CD14-positive monocyte (primary cell): ENCODE measurements around the gene PTPRD. TPM values are rescaled to one million over a fixed set of nuclear protein-coding genes. Genes with fewer than 3 reads are reported as not detected.

Experiments used
- DNase-seq, 3 donors: peaks; one replicate each; pipeline ENCODE4 v3.0.0-alpha.2; 2011 to 2022
- H2AFZ ChIP-seq: 2 replicates; pipeline ENCODE4 v1.6.0; 2012; ENCODE audit warnings: mild to moderate bottlenecking, low read depth, low read length, inconsistent platforms; ENCODE audit not compliant: insufficient read depth, poor library complexity, severe bottlenecking
- H3K27ac ChIP-seq, 2 donors: 1 replicate in 1 of 2; 2 replicates in 1 of 2; pipeline ENCODE4 v1.5.1; 2012 to 2013; ENCODE audit warnings: low read length in 2 of 2, control low read depth in 1 of 2, inconsistent platforms in 1 of 2, low read depth in 1 of 2, mild to moderate bottlenecking in 1 of 2
- H3K27me3 ChIP-seq, 2 donors: one replicate each; pipeline versions ENCODE4 v1.6.0 to v1.6.1; 2011 to 2013; ENCODE audit warnings: low read length in 2 of 2; ENCODE audit not compliant: control insufficient read depth in 2 of 2, insufficient read depth in 2 of 2
- H3K36me3 ChIP-seq, 2 donors: replicated peaks in 1 of 2; 1 replicate in 1 of 2; 2 replicates in 1 of 2; pipeline versions ENCODE4 v1.5.1 to v1.6.1; 2012 to 2013; ENCODE audit warnings: low read length in 2 of 2, control low read depth in 1 of 2, inconsistent platforms in 1 of 2, mild to moderate bottlenecking in 1 of 2; ENCODE audit not compliant: insufficient read depth in 2 of 2, control insufficient read depth in 1 of 2
- H3K4me1 ChIP-seq, 2 donors: 1 replicate in 1 of 2; 2 replicates in 1 of 2; pipeline versions ENCODE4 v1.5.1 to v1.6.1; 2012 to 2013; ENCODE audit warnings: low read length in 2 of 2, control low read depth in 1 of 2, inconsistent platforms in 1 of 2, mild to moderate bottlenecking in 1 of 2, moderate library complexity in 1 of 2; ENCODE audit not compliant: insufficient read depth in 2 of 2, control insufficient read depth in 1 of 2
- H3K4me2 ChIP-seq: replicated peaks from 2 replicates; pipeline ENCODE3; 2012; ENCODE audit warnings: low read length, moderate library complexity, mild to moderate bottlenecking; ENCODE audit not compliant: poor library complexity, severe bottlenecking; ENCODE audit errors: extremely low read depth
- H3K4me3 ChIP-seq, 3 experiments: fragments of 200-600 bp in 1 of 3; sonication (generic) in 1 of 3; replicated peaks in 1 of 3; 1 replicate in 2 of 3; 2 replicates in 1 of 3; pipeline ENCODE4 v1.5.1; 2011 to 2013; ENCODE audit warnings: low read length in 3 of 3, mild to moderate bottlenecking in 3 of 3, control low read depth in 2 of 3, low read depth in 2 of 3, inconsistent platforms in 1 of 3, moderate library complexity in 1 of 3
- H3K79me2 ChIP-seq: 2 replicates; pipeline ENCODE4 v1.6.0; 2012; ENCODE audit warnings: mild to moderate bottlenecking, control low read depth, inconsistent platforms, low read length, moderate library complexity; ENCODE audit not compliant: insufficient read depth
- H3K9ac ChIP-seq: 2 replicates; pipeline ENCODE4 v1.6.0; 2017; ENCODE audit warnings: low read length, mild to moderate bottlenecking; ENCODE audit not compliant: insufficient read depth, poor library complexity, severe bottlenecking
- H3K9me3 ChIP-seq, 2 donors: replicated peaks in 1 of 2; 1 replicate in 1 of 2; 2 replicates in 1 of 2; pipeline versions ENCODE4 v1.5.1 to v1.6.1; 2012 to 2013; ENCODE audit warnings: low read length in 2 of 2, control low read depth in 1 of 2; ENCODE audit not compliant: control insufficient read depth in 1 of 2, insufficient read depth in 1 of 2
- H4K20me1 ChIP-seq: 2 replicates; pipeline ENCODE4 v1.6.0; 2012; ENCODE audit warnings: mild to moderate bottlenecking, low read length, control low read depth, moderate library complexity; ENCODE audit not compliant: insufficient read depth
- H3K27ac Mint-ChIP-seq, 7 donors: one replicate each; pipeline ENCODE4 v1.8.0; 2020; ENCODE audit warnings: mild to moderate bottlenecking in 7 of 7, mixed read lengths in 7 of 7, moderate library complexity in 6 of 7, inconsistent platforms in 2 of 7
- H3K27me3 Mint-ChIP-seq, 3 donors: one replicate each; pipeline ENCODE4 v1.8.0; 2021 to 2022; ENCODE audit warnings: low read depth in 3 of 3, mild to moderate bottlenecking in 3 of 3, mixed read lengths in 3 of 3, moderate library complexity in 3 of 3, inconsistent platforms in 1 of 3
- H3K36me3 Mint-ChIP-seq, 2 donors: one replicate each; pipeline ENCODE4 v1.8.0; 2020; ENCODE audit warnings: mixed read lengths in 2 of 2, inconsistent platforms in 1 of 2, mild to moderate bottlenecking in 1 of 2
- H3K4me1 Mint-ChIP-seq: one replicate; pipeline ENCODE4 v1.8.0; 2020; ENCODE audit warnings: mild to moderate bottlenecking, mixed read lengths
- H3K4me3 Mint-ChIP-seq, 2 donors: one replicate each; pipeline ENCODE4 v1.8.0; 2020; ENCODE audit warnings: mild to moderate bottlenecking in 2 of 2, mixed read lengths in 2 of 2, moderate library complexity in 1 of 2
- H3K9me3 Mint-ChIP-seq, 7 donors: one replicate each; pipeline ENCODE4 v1.8.0; 2020 to 2022; ENCODE audit warnings: mixed read lengths in 7 of 7, mild to moderate bottlenecking in 6 of 7, moderate library complexity in 6 of 7, inconsistent platforms in 2 of 7
- CTCF ChIP-seq: fragments of 200-600 bp; IDR thresholded peaks from one replicate; pipeline ENCODE4 v1.8.0; 2022; ENCODE audit warnings: antibody characterized with exemption, mild to moderate bottlenecking
- WGBS: methylation state at CpG from one replicate; pipeline ENCODE4 v1.1.5; 2013; ENCODE audit warnings: missing lambda C conversion rate; ENCODE audit not compliant: insufficient coverage; 5-methylcytosine and 5-hydroxymethylcytosine counted together
- intact Hi-C, 2 donors: fragments of 100-400 bp; cut with micrococcal nuclease; formaldehyde crosslinking; loops; one replicate each; pipeline versions ENCODE4 v1.15.0 to v1.15.1; 2023
- polyA plus RNA-seq, 3 donors: library from polyadenylated mRNA; depleted of rRNA in 1 of 3; unstranded in 2 of 3; stranded (reverse) in 1 of 3; fragments of 300-500 nt in 2 of 3; fragments of >200 nt in 1 of 3; fragmentation: Illumina TruSeq in 2 of 3; gene quantifications; 1 replicate in 2 of 3; 2 replicates in 1 of 3; pipeline ENCODE4 v1.2.3, GENCODE V29; 2012 to 2021

PTPRD gene
- polyA plus RNA-seq, 3 donors, result not detected

GRCh38 chr9:10208691-10209069, 404.1 kb downstream of the PTPRD start:
- H4K20me1 ChIP-seq, result no peaks in the 10 kb centered on the region
- no peak overlapping the region for H3K4me3 ChIP-seq
- H3K36me3 ChIP-seq, result no peaks in the 10 kb centered on the region
- peak overlapping the region in 1 of 2 donors; percentile 81 for H3K4me3 Mint-ChIP-seq
- no peak for TF ChIP-seq CTCF
- H3K79me2 ChIP-seq, result no peaks in the 10 kb centered on the region
- no peaks in the 10 kb centered on the region for H3K9me3 ChIP-seq
- intact Hi-C loops, result loop anchor here in 1 of 2 donors (10.0 kb wide), 1 partner anchor 64 kb away; no protein-coding TSS in a partner anchor
- no peaks in the 10 kb centered on the region for H3K36me3 Mint-ChIP-seq
- no peak overlapping the region for H2AFZ ChIP-seq
- H3K27ac Mint-ChIP-seq, result no peak overlapping the region
- no peaks in the 10 kb centered on the region for H3K27me3 ChIP-seq
- H3K9me3 Mint-ChIP-seq, result peaks cover 0 to 2% (median 0%) of the 10 kb centered on the region in 7 donors
- no peaks in the 10 kb centered on the region for H3K4me1 Mint-ChIP-seq
- no peak overlapping the region for H3K9ac ChIP-seq
- no peaks in the 10 kb centered on the region for H3K4me1 ChIP-seq
- H3K4me2 ChIP-seq, result no peak overlapping the region
- no peak for DNase-seq
- H3K27ac ChIP-seq, result no peak overlapping the region
- peaks cover 5 to 8% (median 6%) of the 10 kb centered on the region in 3 donors for H3K27me3 Mint-ChIP-seq
- no CpG with 5 or more reads among the region's 3 CpGs for WGBS

GRCh38 chr9:10204276-10204675, 408.5 kb downstream of the PTPRD start:
- Histone ChIP-seq H3K9ac (no peak overlapping the region), H3K4me2 (no peak overlapping the region), H4K20me1 (no peaks in the 10 kb centered on the region), H3K36me3 (no peaks in the 10 kb centered on the region), H3K4me3 (no peak overlapping the region), H2AFZ (no peak overlapping the region), H3K27ac (no peak overlapping the region), H3K9me3 (no peaks in the 10 kb centered on the region), H3K79me2 (no peaks in the 10 kb centered on the region), H3K4me1 (no peaks in the 10 kb centered on the region), H3K27me3 (no peaks in the 10 kb centered on the region)
- Mint-ChIP-seq H3K4me1 (no peaks in the 10 kb centered on the region), H3K27ac (no peak overlapping the region), H3K4me3 (no peak overlapping the region), H3K27me3 (peaks cover 5 to 8% (median 6%) of the 10 kb centered on the region in 3 donors), H3K36me3 (no peaks in the 10 kb centered on the region), H3K9me3 (peaks cover 0 to 2% (median 0%) of the 10 kb centered on the region in 7 donors)
- no peak for TF ChIP-seq CTCF
- no peak for DNase-seq
- intact Hi-C loops, result loop anchor here in 1 of 2 donors (10.0 kb wide), 1 partner anchor 59 kb away; no protein-coding TSS in a partner anchor
- WGBS, result no CpG with 5 or more reads among the region's 1 CpG
